T-helper 9 cell (primary cell): ENCODE results near the gene RTCB.
A peak's percentile ranks its signal among the peaks of the same experiment; 100 is the strongest.

Experiments used
- DNase-seq: peaks from one replicate; pipeline ENCODE4 v3.0.0-alpha.2; 2020
- total RNA-seq, 2 donors: gene quantifications; one replicate each; lab custom pipeline; 2026; lab: John Stamatoyannopoulos, UW

Gene RTCB
- total RNA-seq = 40.1 to 93.7 reads per million in 2 donors

- DNase-seq = peak; percentile 88
Measured at GRCh38 chr22:32411829-32412592, at the start of gene RTCB. Gene RTCB, minus strand, starts transcription at chr22:32412247. Its CDS starts 91 bp downstream, at chr22:32412156.

- no peak for DNase-seq
Measured at GRCh38 chr22:32457031-32457430, 45.0 kb upstream of the RTCB start.

- no peak for DNase-seq
Measured at GRCh38 chr22:32448980-32449379, 36.9 kb upstream of the RTCB start.

GRCh38 chr22:32446321-32446720 is 34.3 kb upstream of the RTCB start:
- no peak for DNase-seq

DNA sequence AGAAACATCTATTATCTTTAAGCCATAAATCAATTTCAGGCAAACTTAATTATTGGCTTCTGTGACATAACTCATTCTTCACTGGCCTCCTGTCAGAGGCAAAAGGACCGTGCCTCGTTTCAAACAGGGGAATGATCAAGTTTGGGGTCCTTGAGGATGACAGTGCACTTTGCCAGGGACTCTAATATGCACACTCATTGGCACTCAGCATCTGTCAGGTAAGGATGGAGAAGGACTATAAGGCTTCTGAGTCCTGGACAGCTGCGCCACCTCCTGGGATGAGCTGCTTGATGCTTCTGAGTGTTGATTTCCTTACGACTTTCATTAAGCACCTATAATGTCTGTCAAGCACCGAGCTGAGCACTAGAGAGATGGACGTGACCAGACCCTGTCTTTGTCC is 32.0 kb upstream of the RTCB start:
- no peak for DNase-seq

DNA sequence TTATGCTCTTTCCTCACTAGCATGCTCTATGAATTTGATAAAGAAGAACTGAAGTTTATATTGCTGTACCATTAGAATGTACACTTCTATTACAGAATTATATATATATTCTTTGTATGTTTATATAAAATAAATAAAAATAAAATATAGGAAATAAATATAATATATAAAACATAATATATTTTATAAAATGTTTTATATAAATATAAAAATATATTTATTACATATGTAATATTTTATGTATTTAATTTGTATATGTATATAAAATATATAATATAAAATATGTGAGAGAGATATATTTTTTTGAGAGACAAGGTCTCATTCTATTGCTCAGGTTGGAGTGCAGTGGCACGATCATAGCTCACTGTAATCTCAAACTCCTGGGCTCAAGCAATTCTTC is 18.3 kb upstream of the RTCB start:
- no peak for DNase-seq

DNA sequence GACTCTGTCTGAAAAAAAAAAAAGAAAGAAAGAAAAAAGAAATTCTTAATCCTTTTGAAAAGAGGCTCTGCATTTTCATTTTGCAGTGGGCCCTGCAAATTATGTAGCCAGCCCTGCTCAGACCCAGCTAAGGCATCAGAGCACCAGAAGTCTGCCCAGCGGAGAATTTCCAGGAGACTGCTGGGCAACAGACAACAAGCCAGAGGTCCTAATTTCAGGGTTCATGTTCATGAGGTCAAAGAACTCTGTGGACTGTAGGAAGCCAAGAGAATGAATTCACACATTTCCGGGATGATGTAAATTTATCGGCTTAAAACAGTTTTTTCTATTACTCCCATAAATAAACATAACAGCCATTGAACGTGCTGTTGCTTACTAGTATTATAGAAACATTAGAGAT is 14.8 kb upstream of the RTCB start:
- DNase-seq = no peak

- DNase-seq = no peak
Measured at GRCh38 chr22:32423664-32424063, 11.6 kb upstream of the RTCB start.

DNA sequence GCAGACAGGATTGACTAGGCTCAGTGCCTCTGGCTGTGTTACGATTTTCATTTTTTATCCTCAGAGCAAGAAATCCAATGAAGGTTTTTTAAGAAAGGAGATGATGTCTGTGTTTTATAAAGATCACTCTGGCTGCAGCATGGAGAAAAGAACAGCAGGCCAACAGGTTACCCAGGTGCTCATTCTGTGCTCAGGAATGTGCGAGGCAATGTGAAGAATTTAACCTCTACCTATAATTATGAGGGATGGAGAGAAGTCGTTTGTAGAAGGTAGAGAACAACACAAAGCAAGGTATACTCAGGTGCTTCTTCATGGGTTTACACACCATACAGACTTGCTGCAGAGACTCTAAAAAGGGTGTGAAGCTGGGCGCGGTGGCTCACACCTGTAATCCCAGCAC is 10.0 kb upstream of the RTCB start:
- no peak for DNase-seq

- DNase-seq = no peak
Measured at GRCh38 chr22:32421484-32421883, 9.4 kb upstream of the RTCB start.

GRCh38 chr22:32417906-32418305 is 5.9 kb upstream of the RTCB start:
- no peak for DNase-seq

- no peak for DNase-seq
Measured at GRCh38 chr22:32416556-32417085, 4.6 kb upstream of the RTCB start.

DNA sequence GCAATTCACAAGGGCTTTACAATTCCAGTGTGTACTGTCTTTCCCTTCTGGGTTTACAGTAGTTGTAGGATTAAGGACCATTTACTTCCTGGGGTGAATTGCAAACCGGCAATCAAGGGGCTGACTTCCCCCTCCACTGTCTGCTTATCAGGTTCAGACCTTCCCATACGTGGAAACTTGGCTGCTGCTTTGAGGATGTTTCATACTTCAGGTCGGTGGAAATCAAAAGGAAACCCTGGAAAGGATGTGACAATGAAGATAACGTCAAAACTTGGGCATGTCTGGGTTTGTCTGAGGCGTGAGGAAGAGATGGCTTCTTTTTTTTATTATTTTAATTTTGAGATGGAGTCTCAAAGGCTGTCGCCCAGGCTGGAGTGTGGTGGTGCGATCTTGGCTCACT is 2.1 kb upstream of the RTCB start:
- DNase-seq = no peak

GRCh38 chr22:32413719-32414118 is 1.7 kb upstream of the RTCB start:
- no peak for DNase-seq

- DNase-seq = no peak
Measured at GRCh38 chr22:32411402-32411801, 645 bp downstream of the RTCB start.

- DNase-seq = no peak
Measured at GRCh38 chr22:32410459-32410858, 1.6 kb downstream of the RTCB start.

GRCh38 chr22:32409977-32410376 is 2.1 kb downstream of the RTCB start:
- DNase-seq = no peak

DNA sequence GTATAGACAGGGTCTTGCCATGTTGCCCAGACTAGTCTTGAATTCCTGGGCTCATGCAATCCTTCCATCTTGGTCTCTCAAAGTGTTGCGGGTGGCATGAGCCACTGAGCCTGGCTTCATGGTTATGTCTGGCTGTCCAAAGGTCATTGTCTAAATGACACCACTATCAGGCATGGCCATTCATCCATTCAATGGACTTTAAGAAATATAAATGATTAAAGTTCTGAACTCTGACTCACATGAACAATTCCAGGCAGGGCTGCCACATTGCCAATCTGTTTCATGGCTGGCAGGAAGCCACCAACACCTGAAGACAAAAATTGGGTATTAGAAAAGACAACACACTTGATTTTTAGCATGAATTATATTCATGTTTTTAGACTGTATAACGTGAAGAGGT is 4.1 kb downstream of the RTCB start:
- DNase-seq = no peak

DNA sequence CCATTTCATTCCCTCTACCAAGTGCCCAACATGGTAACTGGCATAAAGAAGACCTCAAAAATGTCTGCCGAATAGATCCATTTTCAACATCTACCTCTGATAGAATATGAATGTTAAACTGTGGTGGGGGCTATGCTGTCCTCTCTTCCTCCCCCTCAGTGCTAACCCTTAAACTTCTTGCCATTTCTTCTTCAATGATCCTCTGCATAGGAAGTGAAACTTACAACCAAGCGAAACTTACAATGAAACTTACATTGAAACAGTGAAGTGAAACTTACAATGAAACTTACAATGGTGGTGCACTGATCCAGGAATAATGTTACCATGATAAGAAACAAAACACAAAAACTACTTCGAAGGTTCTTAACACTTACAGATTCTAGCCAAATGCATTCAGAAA is 4.7 kb downstream of the RTCB start:
- DNase-seq = no peak

GRCh38 chr22:32404021-32404420 is 8.0 kb downstream of the RTCB start:
- DNase-seq = no peak

- DNase-seq = no peak
Measured at GRCh38 chr22:32401486-32401885, 10.6 kb downstream of the RTCB start.

GRCh38 chr22:32396746-32397145 is 15.3 kb downstream of the RTCB start:
- DNase-seq = no peak

- DNase-seq = no peak
Measured at GRCh38 chr22:32396255-32396654, 15.8 kb downstream of the RTCB start.

DNA sequence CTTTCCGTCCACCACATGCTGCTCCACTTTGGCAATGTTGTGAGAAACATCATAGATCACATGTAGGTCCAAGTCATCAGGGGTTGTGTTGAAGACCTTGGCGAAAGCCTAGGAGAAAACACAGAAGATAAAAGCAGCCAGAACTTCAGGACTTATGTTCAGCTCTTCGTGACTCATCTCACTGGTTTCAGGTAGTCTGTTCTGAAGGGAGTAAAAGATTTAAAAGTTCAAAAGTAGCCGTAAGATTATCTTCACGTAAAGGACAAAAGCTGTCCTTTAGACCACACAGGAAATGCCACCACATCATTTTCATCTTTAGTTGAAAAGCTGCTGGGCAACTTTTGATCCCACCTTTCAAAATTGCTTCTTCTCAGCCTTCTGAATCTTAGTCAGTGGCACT is 16.9 kb downstream of the RTCB start:
- DNase-seq = no peak

- DNase-seq = no peak
Measured at GRCh38 chr22:32389685-32390084, 22.4 kb downstream of the RTCB start.
